ENCODE results near the gene IGSF23. TPM values are rescaled to one million over a fixed set of nuclear protein-coding genes. Genes with fewer than 3 reads are reported as not detected.

The IGSF23 gene
- polyA plus RNA-seq, 4 donors, result 5.8 to 54.3 (median 17.3) TPM

DNA sequence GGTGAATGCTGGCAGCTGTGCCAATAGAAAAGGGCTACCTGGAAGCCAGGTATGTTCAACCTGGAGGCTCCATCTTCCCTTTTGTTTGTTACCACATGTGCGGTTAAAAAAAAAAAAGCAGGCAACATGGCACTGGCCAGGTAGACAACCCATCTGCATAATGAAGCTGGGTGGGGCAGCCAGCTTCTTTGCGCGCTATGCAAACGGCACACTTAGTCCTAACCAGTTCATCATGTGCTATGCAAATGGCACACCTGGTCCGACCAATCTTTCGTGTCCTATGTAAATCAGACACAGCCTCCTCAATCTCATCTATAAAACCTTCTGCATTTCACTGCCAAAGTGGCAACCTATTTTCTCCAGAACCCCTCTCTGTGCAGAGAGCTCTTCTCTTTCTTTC, 11.3 kb upstream of the IGSF23 start:
- Histone ChIP-seq H3K27ac (ENCODE audit: low read depth in 1 of 3, low read length in 2 of 3) (peak overlapping the region; percentile 22 to 69 (median 67)), H3K27me3 (ENCODE audit: control insufficient read depth in 3 of 3, insufficient read depth in 3 of 3, low read length in 3 of 3) (no peaks in the 10 kb centered on the region), H3K4me1 (ENCODE audit: control insufficient read depth in 3 of 3, insufficient read depth in 2 of 3, low read depth in 1 of 3, low read length in 2 of 3) (peaks cover 0 to 68% (median 8%) of the 10 kb centered on the region in 3 donors), H3K4me3 (ENCODE audit: low read depth in 1 of 3, low read length in 3 of 3) (no peak overlapping the region), H3K9me3 (ENCODE audit: control insufficient read depth in 2 of 2, insufficient read depth in 1 of 2, low read depth in 1 of 2, low read length in 1 of 2) (peaks cover 0 to 9% of the 10 kb centered on the region in 2 donors), H3K36me3 (ENCODE audit: control insufficient read depth in 3 of 3, insufficient read depth in 2 of 3, low read depth in 1 of 3, low read length in 3 of 3) (no peaks in the 10 kb centered on the region)
- DNase-seq (peak; percentile 88 to 97), FAIRE-seq (no peak)
- WGBS, 3 donors, result 21 to 64% (median 44%) methylated on average over 6 of the region's 6 CpGs

DNA sequence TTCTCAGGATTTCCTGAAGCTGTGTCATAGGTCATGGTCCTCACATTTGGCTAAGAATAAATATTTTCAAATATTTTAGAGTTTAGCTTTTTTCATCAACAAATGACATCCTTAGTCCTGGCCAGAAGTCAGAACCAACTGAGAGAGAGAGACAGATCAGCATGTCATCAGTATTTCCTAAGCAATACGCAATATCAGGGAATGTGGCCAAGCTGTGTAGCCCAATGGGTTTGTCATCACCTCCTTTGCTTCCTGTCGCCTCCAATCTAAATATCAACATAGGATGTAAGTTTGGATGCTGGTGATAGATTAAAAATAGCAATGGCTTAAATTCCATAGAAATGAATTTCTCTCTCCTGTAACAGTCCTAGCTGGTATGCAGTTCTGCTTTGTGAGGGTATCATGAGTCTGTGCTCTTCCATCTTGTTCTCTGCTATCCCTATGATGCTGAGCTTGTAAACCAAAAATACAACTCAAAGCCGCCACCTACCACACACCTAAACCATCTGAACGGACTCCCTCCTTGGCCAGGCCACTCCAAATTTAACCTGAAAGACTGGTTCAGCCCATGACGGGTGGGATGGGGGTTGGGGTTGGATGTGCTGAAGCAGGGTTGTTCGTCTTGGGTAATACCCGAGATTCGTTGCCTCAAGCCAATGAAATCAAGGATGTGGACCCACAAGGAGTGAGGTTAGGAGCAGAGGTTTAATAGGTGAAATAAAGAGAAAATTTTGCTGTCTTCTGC, 10.0 kb upstream of the IGSF23 start:
- Histone ChIP-seq H3K4me3 (ENCODE audit: low read depth in 1 of 3, low read length in 3 of 3) (no peak overlapping the region), H3K27ac (ENCODE audit: low read depth in 1 of 3, low read length in 2 of 3) (peak overlapping the region in 2 of 3 donors; percentile 41 to 60), H3K9me3 (ENCODE audit: control insufficient read depth in 2 of 2, insufficient read depth in 1 of 2, low read depth in 1 of 2, low read length in 1 of 2) (peaks cover 0 to 3% of the 10 kb centered on the region in 2 donors), H3K4me1 (ENCODE audit: control insufficient read depth in 3 of 3, insufficient read depth in 2 of 3, low read depth in 1 of 3, low read length in 2 of 3) (peaks cover 0 to 69% (median 5%) of the 10 kb centered on the region in 3 donors), H3K27me3 (ENCODE audit: control insufficient read depth in 3 of 3, insufficient read depth in 3 of 3, low read length in 3 of 3) (no peaks in the 10 kb centered on the region), H3K36me3 (ENCODE audit: control insufficient read depth in 3 of 3, insufficient read depth in 2 of 3, low read depth in 1 of 3, low read length in 3 of 3) (no peaks in the 10 kb centered on the region)
- WGBS, 3 donors, result 70 to 82% (median 77%) methylated on average over 8 of the region's 8 CpGs
- peak in 1 of 2 donors; percentile 29 for DNase-seq
- FAIRE-seq, result no peak

DNA sequence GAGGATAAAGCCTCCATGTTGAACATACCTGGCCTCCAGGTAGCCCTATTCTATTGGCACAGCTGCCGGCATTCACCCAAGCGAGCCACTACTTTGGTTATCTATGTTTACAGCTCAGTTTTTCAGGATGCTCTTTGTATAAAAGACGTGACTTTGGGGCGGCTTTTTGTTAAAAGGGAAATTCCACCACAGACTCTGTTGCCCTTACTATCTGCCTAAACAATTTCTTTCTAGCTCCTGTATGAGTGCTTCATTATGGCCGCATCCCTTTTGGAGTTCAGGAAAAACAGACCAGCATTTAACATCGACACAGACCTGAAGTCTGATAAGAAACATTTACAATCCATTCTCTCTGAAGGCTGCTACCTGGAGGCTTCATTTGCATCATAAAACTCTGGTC, 9.1 kb upstream of the IGSF23 start:
- DNase-seq (peak in 1 of 2 donors; percentile 37), FAIRE-seq (no peak)
- no peak overlapping the region for H3K4me3 ChIP-seq (ENCODE audit: low read depth in 1 of 3, low read length in 3 of 3)
- H3K4me1 ChIP-seq (ENCODE audit: control insufficient read depth in 3 of 3, insufficient read depth in 2 of 3, low read depth in 1 of 3, low read length in 2 of 3), result peaks cover 0 to 66% (median 2%) of the 10 kb centered on the region in 3 donors
- H3K27ac ChIP-seq (ENCODE audit: low read depth in 1 of 3, low read length in 2 of 3), result peak overlapping the region in 1 of 3 donors; percentile 57
- H3K9me3 ChIP-seq (ENCODE audit: control insufficient read depth in 2 of 2, insufficient read depth in 1 of 2, low read depth in 1 of 2, low read length in 1 of 2), result no peaks in the 10 kb centered on the region
- WGBS, 3 donors, result 14 to 47% (median 31%) methylated on average over 6 of the region's 6 CpGs
- H3K27me3 ChIP-seq (ENCODE audit: control insufficient read depth in 3 of 3, insufficient read depth in 3 of 3, low read length in 3 of 3), result no peaks in the 10 kb centered on the region
- H3K36me3 ChIP-seq (ENCODE audit: control insufficient read depth in 3 of 3, insufficient read depth in 2 of 3, low read depth in 1 of 3, low read length in 3 of 3), result no peaks in the 10 kb centered on the region

DNA sequence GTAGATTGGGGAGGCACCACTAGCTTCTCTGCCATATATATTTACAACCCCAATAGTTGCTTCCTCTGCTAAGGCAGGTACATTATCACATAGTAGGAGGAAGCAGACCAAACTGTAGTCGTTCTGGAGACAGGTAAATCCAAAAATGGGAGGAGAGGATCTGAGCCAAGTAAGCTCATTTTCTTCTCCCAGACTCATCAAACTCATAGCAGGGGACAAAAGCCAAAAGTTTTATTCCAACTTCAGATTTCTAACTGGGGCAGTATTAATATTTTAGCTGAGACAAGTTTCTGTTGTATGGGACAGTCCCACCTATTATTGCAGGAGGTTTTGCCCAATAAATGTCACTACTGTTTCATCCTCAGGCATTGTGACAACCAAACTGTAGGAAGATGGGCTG, 7.8 kb upstream of the IGSF23 start:
- Histone ChIP-seq H3K27ac (ENCODE audit: low read depth in 1 of 3, low read length in 2 of 3) (no peak overlapping the region), H3K27me3 (ENCODE audit: control insufficient read depth in 3 of 3, insufficient read depth in 3 of 3, low read length in 3 of 3) (no peaks in the 10 kb centered on the region), H3K4me1 (ENCODE audit: control insufficient read depth in 3 of 3, insufficient read depth in 2 of 3, low read depth in 1 of 3, low read length in 2 of 3) (peaks cover 0 to 65% (median 2%) of the 10 kb centered on the region in 3 donors), H3K36me3 (ENCODE audit: control insufficient read depth in 3 of 3, insufficient read depth in 2 of 3, low read depth in 1 of 3, low read length in 3 of 3) (no peaks in the 10 kb centered on the region), H3K9me3 (ENCODE audit: control insufficient read depth in 2 of 2, insufficient read depth in 1 of 2, low read depth in 1 of 2, low read length in 1 of 2) (no peaks in the 10 kb centered on the region), H3K4me3 (ENCODE audit: low read depth in 1 of 3, low read length in 3 of 3) (no peak overlapping the region)
- DNase-seq, result no peak
- WGBS, 3 donors, result 34 to 61% (median 46%) methylated on average over 1 of the region's 1 CpG
- no peak for FAIRE-seq

DNA sequence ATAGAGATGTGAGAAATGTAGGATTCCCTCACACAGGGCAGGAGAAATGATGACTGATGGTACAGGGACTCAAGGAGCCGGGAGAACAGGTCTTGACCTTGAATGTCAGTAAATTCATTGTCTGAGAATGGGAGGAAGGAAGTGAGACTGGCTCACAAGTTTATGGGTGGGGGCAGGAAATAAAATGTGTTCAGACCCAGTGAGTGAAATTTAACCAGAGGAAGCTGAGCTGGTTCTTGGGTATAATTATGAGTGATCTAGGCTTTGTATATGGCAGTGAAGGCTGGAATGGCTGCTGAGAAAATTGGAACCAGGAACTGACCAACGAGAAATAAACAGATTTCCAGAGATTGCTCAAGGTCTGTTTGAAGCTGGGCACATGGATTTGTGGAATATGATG, 6.3 kb upstream of the IGSF23 start:
- peak overlapping the region in 1 of 3 donors; percentile 47 for H3K27ac ChIP-seq (ENCODE audit: low read depth in 1 of 3, low read length in 2 of 3)
- 15 to 17% (median 16%) methylated on average over 2 of the region's 2 CpGs for WGBS, 3 donors
- H3K4me1 ChIP-seq (ENCODE audit: control insufficient read depth in 3 of 3, insufficient read depth in 2 of 3, low read depth in 1 of 3, low read length in 2 of 3), result peaks cover 0 to 70% (median 0%) of the 10 kb centered on the region in 3 donors
- H3K27me3 ChIP-seq (ENCODE audit: control insufficient read depth in 3 of 3, insufficient read depth in 3 of 3, low read length in 3 of 3), result no peaks in the 10 kb centered on the region
- FAIRE-seq (no peak), DNase-seq (peak; percentile 29 to 55)
- no peaks in the 10 kb centered on the region for H3K9me3 ChIP-seq (ENCODE audit: control insufficient read depth in 2 of 2, insufficient read depth in 1 of 2, low read depth in 1 of 2, low read length in 1 of 2)
- H3K4me3 ChIP-seq (ENCODE audit: low read depth in 1 of 3, low read length in 3 of 3), result no peak overlapping the region
- H3K36me3 ChIP-seq (ENCODE audit: control insufficient read depth in 3 of 3, insufficient read depth in 2 of 3, low read depth in 1 of 3, low read length in 3 of 3), result no peaks in the 10 kb centered on the region

DNA sequence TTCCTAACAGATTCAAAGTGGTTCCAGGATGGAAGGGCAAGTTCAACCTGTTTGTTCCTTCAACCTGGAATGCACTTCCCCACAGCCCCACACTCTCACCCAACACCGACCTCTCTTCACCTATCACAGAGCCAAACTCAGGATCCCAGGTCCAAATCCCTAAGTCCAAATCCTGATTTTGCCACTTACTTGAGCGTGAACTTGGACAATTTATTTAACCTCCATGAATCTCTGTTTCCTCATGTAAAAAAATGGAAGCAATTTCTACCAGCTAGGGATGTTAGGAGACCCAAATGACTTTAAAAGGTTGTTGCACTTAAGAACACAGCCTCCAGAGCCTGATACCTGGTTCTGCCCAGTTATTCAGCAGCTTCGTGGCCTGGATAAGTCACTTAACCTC, 5.4 kb upstream of the IGSF23 start:
- no peak for FAIRE-seq
- 59 to 76% (median 64%) methylated on average over 3 of the region's 3 CpGs for WGBS, 3 donors
- H3K9me3 ChIP-seq (ENCODE audit: control insufficient read depth in 2 of 2, insufficient read depth in 1 of 2, low read depth in 1 of 2, low read length in 1 of 2), result no peaks in the 10 kb centered on the region
- H3K4me1 ChIP-seq (ENCODE audit: control insufficient read depth in 3 of 3, insufficient read depth in 2 of 3, low read depth in 1 of 3, low read length in 2 of 3), result peaks cover 0 to 71% (median 6%) of the 10 kb centered on the region in 3 donors
- H3K27ac ChIP-seq (ENCODE audit: low read depth in 1 of 3, low read length in 2 of 3), result peak overlapping the region in 2 of 3 donors; percentile 9 to 39
- DNase-seq, result no peak
- no peaks in the 10 kb centered on the region for H3K27me3 ChIP-seq (ENCODE audit: control insufficient read depth in 3 of 3, insufficient read depth in 3 of 3, low read length in 3 of 3)
- H3K4me3 ChIP-seq (ENCODE audit: low read depth in 1 of 3, low read length in 3 of 3), result no peak overlapping the region
- no peaks in the 10 kb centered on the region for H3K36me3 ChIP-seq (ENCODE audit: control insufficient read depth in 3 of 3, insufficient read depth in 2 of 3, low read depth in 1 of 3, low read length in 3 of 3)

DNA sequence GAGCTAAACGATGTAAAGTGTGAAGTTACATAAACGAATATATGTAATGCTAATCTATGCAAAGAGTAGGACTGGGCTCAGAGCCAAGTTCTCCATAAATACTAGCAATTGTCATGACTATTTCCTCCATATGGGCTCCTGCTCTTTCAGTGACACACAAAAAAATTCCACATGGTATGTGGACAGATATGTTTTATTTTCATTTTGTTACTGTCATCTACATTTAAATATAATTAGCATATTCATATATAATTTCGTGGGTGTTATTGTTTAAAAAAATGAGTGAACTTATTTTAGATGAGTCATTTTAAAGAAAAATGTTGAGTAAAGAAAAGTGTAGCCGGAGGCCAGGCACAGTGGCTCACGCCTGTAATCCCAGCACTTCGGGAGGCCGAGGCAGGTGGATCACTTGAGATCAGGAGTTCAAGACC, 5.0 kb upstream of the IGSF23 start:
- H3K9me3 ChIP-seq (ENCODE audit: control insufficient read depth in 2 of 2, insufficient read depth in 1 of 2, low read depth in 1 of 2, low read length in 1 of 2), result no peaks in the 10 kb centered on the region
- H3K27me3 ChIP-seq (ENCODE audit: control insufficient read depth in 3 of 3, insufficient read depth in 3 of 3, low read length in 3 of 3), result no peaks in the 10 kb centered on the region
- DNase-seq, result peak; percentile 81 to 84
- peaks cover 0 to 71% (median 6%) of the 10 kb centered on the region in 3 donors for H3K4me1 ChIP-seq (ENCODE audit: control insufficient read depth in 3 of 3, insufficient read depth in 2 of 3, low read depth in 1 of 3, low read length in 2 of 3)
- WGBS, 3 donors, result 41 to 50% (median 42%) methylated on average over 7 of the region's 7 CpGs
- peak overlapping the region in 1 of 3 donors; percentile 39 for H3K27ac ChIP-seq (ENCODE audit: low read depth in 1 of 3, low read length in 2 of 3)
- H3K4me3 ChIP-seq (ENCODE audit: low read depth in 1 of 3, low read length in 3 of 3), result no peak overlapping the region
- no peaks in the 10 kb centered on the region for H3K36me3 ChIP-seq (ENCODE audit: control insufficient read depth in 3 of 3, insufficient read depth in 2 of 3, low read depth in 1 of 3, low read length in 3 of 3)
- FAIRE-seq, result no peak

DNA sequence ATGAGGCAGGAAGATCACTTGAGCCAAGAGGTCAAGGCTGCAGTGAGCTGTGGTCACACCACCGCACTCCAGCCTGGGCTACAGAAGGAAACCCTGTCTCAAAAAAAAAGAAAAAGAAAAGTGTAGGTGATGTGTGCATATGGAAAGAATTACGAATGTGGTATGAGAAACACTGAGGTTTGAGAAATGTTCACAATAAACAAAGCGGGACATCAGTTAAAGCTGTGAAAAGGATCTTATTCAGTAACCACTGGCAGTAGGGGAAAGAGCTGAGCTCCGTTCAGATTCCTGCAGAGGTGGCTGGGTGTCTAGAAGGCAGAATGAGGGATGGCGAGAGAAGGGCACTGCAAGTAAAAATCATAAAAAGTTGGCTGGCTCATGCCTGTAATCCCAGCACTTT, 4.1 kb upstream of the IGSF23 start:
- WGBS, 3 donors, result 82 to 87% (median 86%) methylated on average over 5 of the region's 5 CpGs

More for the DNA sequence above, 4.1 kb upstream of the IGSF23 start:
- Histone ChIP-seq H3K36me3 (ENCODE audit: control insufficient read depth in 3 of 3, insufficient read depth in 2 of 3, low read depth in 1 of 3, low read length in 3 of 3) (no peaks in the 10 kb centered on the region), H3K4me3 (ENCODE audit: low read depth in 1 of 3, low read length in 3 of 3) (no peak overlapping the region), H3K27ac (ENCODE audit: low read depth in 1 of 3, low read length in 2 of 3) (no peak overlapping the region), H3K9me3 (ENCODE audit: control insufficient read depth in 2 of 2, insufficient read depth in 1 of 2, low read depth in 1 of 2, low read length in 1 of 2) (no peaks in the 10 kb centered on the region), H3K4me1 (ENCODE audit: control insufficient read depth in 3 of 3, insufficient read depth in 2 of 3, low read depth in 1 of 3, low read length in 2 of 3) (peaks cover 0 to 71% (median 6%) of the 10 kb centered on the region in 3 donors), H3K27me3 (ENCODE audit: control insufficient read depth in 3 of 3, insufficient read depth in 3 of 3, low read length in 3 of 3) (no peaks in the 10 kb centered on the region)
- no peak for FAIRE-seq
- DNase-seq, result no peak

All from small intestine (tissue), 7 donors.